HepG2 (cell line): ENCODE measurements around the gene EIF5A. TPM values are rescaled to one million over a fixed set of nuclear protein-coding genes. Genes with fewer than 3 reads are reported as not detected.

Experiments used
- BATF2 ChIP-seq: sonication (generic); formaldehyde crosslinking; IDR thresholded peaks from 2 replicates; pipeline ENCODE4 v1.8.0; 2022; ENCODE audit warnings: mild to moderate bottlenecking, missing genetic modification reagents, moderate library complexity
- CERS6 ChIP-seq: sonication (generic); formaldehyde crosslinking; IDR thresholded peaks from 2 replicates; pipeline ENCODE4 v1.5.0; 2020; ENCODE audit warnings: missing genetic modification reagents
- HNF1A ChIP-seq, 2 experiments: sonication (generic) in 1 of 2; formaldehyde crosslinking in 1 of 2; IDR thresholded peaks; 2 replicates each; pipeline versions ENCODE4 v1.4.0 to v1.6.1; 2016 to 2020; ENCODE audit warnings: borderline replicate concordance in 1 of 2, low read depth in 1 of 2, mild to moderate bottlenecking in 1 of 2, missing genetic modification reagents in 1 of 2
- HNRNPH1 ChIP-seq: fragments of 200-400 bp; formaldehyde crosslinking; optimal IDR thresholded peaks from 2 replicates; pipeline ENCODE3; 2017; ENCODE audit warnings: mild to moderate bottlenecking, low read depth, low read length
- HNRNPLL ChIP-seq: fragments of 200-400 bp; formaldehyde crosslinking; IDR thresholded peaks from 2 replicates; pipeline ENCODE4 v1.6.1; 2017; ENCODE audit warnings: mild to moderate bottlenecking, low read depth, low read length; ENCODE audit not compliant: poor library complexity, severe bottlenecking
- JARID2 ChIP-seq: sonication (generic); formaldehyde crosslinking; IDR thresholded peaks from 2 replicates; pipeline ENCODE4 v1.8.1; 2023; ENCODE audit warnings: missing genetic modification reagents, inconsistent platforms; ENCODE audit not compliant: insufficient replicate concordance
- PHF20 ChIP-seq: sonication (generic); formaldehyde crosslinking; IDR thresholded peaks from 2 replicates; pipeline ENCODE4 v1.5.0; 2020; ENCODE audit warnings: mild to moderate bottlenecking, missing genetic modification reagents
- RERE ChIP-seq: IDR thresholded peaks from 2 replicates; pipeline ENCODE4 v1.6.1; 2016; ENCODE audit warnings: low read depth, missing genetic modification reagents, missing compliant biosample characterization
- SALL1 ChIP-seq: sonication (generic); formaldehyde crosslinking; IDR thresholded peaks from 2 replicates; pipeline ENCODE4 v1.8.0; 2022; ENCODE audit warnings: mild to moderate bottlenecking, missing genetic modification reagents
- THYN1 ChIP-seq: sonication (generic); formaldehyde crosslinking; IDR thresholded peaks from 2 replicates; pipeline ENCODE4 v1.8.1; 2023; ENCODE audit warnings: low read depth, mild to moderate bottlenecking, moderate library complexity, missing genetic modification reagents, borderline replicate concordance
- TOPORS ChIP-seq: sonication (generic); formaldehyde crosslinking; IDR thresholded peaks from 2 replicates; pipeline ENCODE4 v1.8.0; 2023; ENCODE audit warnings: mild to moderate bottlenecking, missing genetic modification reagents
- U2AF2 ChIP-seq: fragments of 200-400 bp; formaldehyde crosslinking; IDR thresholded peaks from 2 replicates; pipeline ENCODE4 v1.6.1; 2017; ENCODE audit warnings: low read depth, mild to moderate bottlenecking, low read length
- ZBTB20 ChIP-seq: sonication (generic); formaldehyde crosslinking; IDR thresholded peaks from 2 replicates; pipeline ENCODE4 v1.8.1; 2023; ENCODE audit warnings: missing genetic modification reagents, low read depth, mild to moderate bottlenecking, borderline replicate concordance
- ZBTB8A ChIP-seq: sonication (generic); formaldehyde crosslinking; IDR thresholded peaks from 2 replicates; pipeline ENCODE4 v1.4.0; 2020; ENCODE audit warnings: mild to moderate bottlenecking, low read depth, missing genetic modification reagents, borderline replicate concordance
- ZNF607 ChIP-seq: sonication (generic); formaldehyde crosslinking; IDR thresholded peaks from 2 replicates; pipeline ENCODE4 v1.5.1; 2020; ENCODE audit warnings: missing genetic modification reagents, mild to moderate bottlenecking, borderline replicate concordance
- polyA plus RNA-seq, 8 experiments: library from polyadenylated mRNA; depleted of rRNA in 3 of 8; stranded (reverse) in 7 of 8; unstranded in 1 of 8; fragments of >200 nt; fragmentation: Illumina TruSeq in 4 of 8; extraction: Trizol in 4 of 8; gene quantifications; 2 replicates each; pipeline versions ENCODE4 v1.2.1 to v1.2.3, GENCODE V29; 2011 to 2016; ENCODE audit warnings: low read depth in 4 of 8, missing spikeins in 1 of 8, mixed read lengths in 1 of 8; ENCODE audit not compliant: insufficient read depth in 1 of 8
- total RNA-seq, 5 experiments: library from RNA; depleted of rRNA; stranded (reverse); fragments of >200 nt; fragmentation: Illumina TruSeq; extraction: Trizol; gene quantifications; 2 replicates each; pipeline ENCODE4 v1.2.3, GENCODE V29; 2016; ENCODE audit warnings: low read depth in 1 of 5

Gene EIF5A
- total and polyA plus RNA-seq, 2 of the 13 experiments (the other 11 are each of a cell fraction or from before 2014, with no cell fraction given): 319 to 337 TPM

GRCh38 chr17:7314719-7315569 lies 7.5 kb downstream of the EIF5A start, which contains the start of gene GPS2 (continued):
- TF ChIP-seq HNF1A (IDR thresholded peaks at IDR 0.05; ENCODE audit: low read depth): no peak; the same call in 1 of the 2 replicates
- no peak; the same call in 1 of the 2 replicates for TF ChIP-seq HNF1A (CRISPR knock-in tag; IDR thresholded peaks at IDR 0.05; ENCODE audit: borderline replicate concordance)
- TF ChIP-seq CERS6: peak; percentile 82; the same call in 1 of the 2 replicates
- no peak for TF ChIP-seq ZBTB8A
- TF ChIP-seq U2AF2: no peak
- no peak for TF ChIP-seq JARID2 (CRISPR knock-in tag)
- TF ChIP-seq ZNF607 (CRISPR knock-in tag): peak; percentile 62; the same call in 1 of the 2 replicates
- TF ChIP-seq ZBTB20 (CRISPR knock-in tag): 0 out of 2 replicates have a peak, but pooled peaks have one; percentile 58
- no peak for TF ChIP-seq HNRNPH1
- peak; percentile 81 for TF ChIP-seq SALL1 (CRISPR knock-in tag)
- peak; percentile 60 for TF ChIP-seq HNRNPLL
- TF ChIP-seq BATF2: 0 out of 2 replicates have a peak, but pooled peaks have one; percentile 41
- TF ChIP-seq RERE: no peak; the same call in 1 of the 2 replicates
- TF ChIP-seq TOPORS (CRISPR knock-in tag): peak; percentile 93
- peak; percentile 37; the same call in 1 of the 2 replicates for TF ChIP-seq THYN1
- peak; percentile 99 for TF ChIP-seq PHF20
